Mammary epithelial cell (primary cell): ENCODE results near the gene PADI2.

ENCODE experiments used
- CTCF ChIP-seq, 2 donors: IDR thresholded peaks in 1 of 2; conservative IDR thresholded peaks in 1 of 2; 2 replicates each; pipeline ENCODE4 v1.5.1; 2011 to 2012; ENCODE audit warnings: inconsistent platforms in 2 of 2, low read length in 2 of 2, mild to moderate bottlenecking in 2 of 2, control low read depth in 1 of 2, low read depth in 1 of 2; ENCODE audit not compliant: insufficient read depth in 1 of 2; ENCODE audit errors: extremely low read depth in 1 of 2
- EZH2 ChIP-seq: IDR thresholded peaks from 2 replicates; pipeline ENCODE4 v1.6.1; 2012; ENCODE audit warnings: low read length, inconsistent platforms, borderline replicate concordance

DNA sequence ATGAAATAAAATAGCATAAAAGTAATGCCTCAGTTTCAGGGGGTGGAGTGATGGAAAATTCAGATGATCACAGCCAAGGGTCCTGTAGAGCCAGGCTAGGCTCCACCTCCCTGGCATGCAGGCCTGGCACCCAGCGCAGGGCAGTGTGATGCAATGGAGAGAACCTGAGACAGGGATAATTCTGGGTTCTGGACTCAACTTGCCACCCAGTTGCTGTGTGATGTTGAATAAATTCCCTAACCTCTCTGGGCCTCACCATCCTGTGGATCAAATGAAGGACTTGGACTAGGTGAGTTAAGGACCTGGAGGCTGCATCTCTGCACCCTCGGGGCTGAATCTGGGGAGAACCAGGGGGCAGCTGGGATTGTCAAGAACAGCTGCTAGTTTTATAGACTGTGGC is 17.0 kb downstream of the PADI2 start:
- no peak for TF ChIP-seq EZH2
- no peak for TF ChIP-seq CTCF (conservative IDR thresholded peaks at IDR 0.05 in 1 of 2, IDR thresholded peaks at IDR 0.05 in 1 of 2; ENCODE audit: extremely low read depth in 1 of 2, insufficient read depth in 1 of 2, low read depth in 1 of 2, low read length in 2 of 2)
